Neuronal stem cell (in vitro differentiated cells): Measurements from ENCODE around the gene ZNF337. TPM values are rescaled to one million over a fixed set of nuclear protein-coding genes. Genes with fewer than 3 reads are reported as not detected.
A peak's percentile ranks its signal among the peaks of the same experiment; 100 is the strongest.

Source experiments
- DNase-seq: peaks from one replicate; pipeline ENCODE4 v3.0.0-alpha.2; 2013; ENCODE audit warnings: low spot score
- H2AFZ ChIP-seq: one replicate; pipeline ENCODE4 v1.6.1; 2013; ENCODE audit warnings: mild to moderate bottlenecking, low read length, inconsistent platforms
- H2AK5ac ChIP-seq: 2 replicates; pipeline ENCODE4 v1.6.1; 2013; ENCODE audit warnings: low read depth, mild to moderate bottlenecking, inconsistent platforms, low read length, moderate library complexity, mixed read lengths
- H2BK120ac ChIP-seq: 2 replicates; pipeline ENCODE4 v1.6.1; 2013; ENCODE audit warnings: low read depth, mild to moderate bottlenecking, inconsistent platforms, low read length, moderate library complexity, mixed read lengths
- H2BK12ac ChIP-seq: one replicate; pipeline ENCODE4 v1.6.1; 2013; ENCODE audit warnings: low read length, inconsistent platforms
- H2BK15ac ChIP-seq: 2 replicates; pipeline ENCODE4 v1.6.1; 2013; ENCODE audit warnings: mild to moderate bottlenecking, low read length, inconsistent platforms, mixed read lengths
- H2BK5ac ChIP-seq: one replicate; pipeline ENCODE4 v1.6.1; 2013; ENCODE audit warnings: inconsistent platforms, mild to moderate bottlenecking, low read length, moderate library complexity
- H3K14ac ChIP-seq: one replicate; pipeline ENCODE4 v1.6.1; 2013; ENCODE audit warnings: low read length, inconsistent platforms
- H3K18ac ChIP-seq: 2 replicates; pipeline ENCODE4 v1.6.1; 2013; ENCODE audit warnings: low read length, inconsistent platforms
- H3K23ac ChIP-seq: 2 replicates; pipeline ENCODE4 v1.6.1; 2013; ENCODE audit warnings: low read depth, mild to moderate bottlenecking, mixed read lengths, low read length, inconsistent platforms; ENCODE audit not compliant: poor library complexity
- H3K27ac ChIP-seq: replicated peaks from 3 replicates; pipeline ENCODE4 v1.5.1; 2013; ENCODE audit warnings: low read length, inconsistent platforms
- H3K27me3 ChIP-seq, 3 experiments: 2 replicates each; pipeline ENCODE4 v1.6.1; 2013; ENCODE audit warnings: low read length in 3 of 3, mild to moderate bottlenecking in 2 of 3, inconsistent platforms in 1 of 3, low read depth in 1 of 3, mixed read lengths in 1 of 3, moderate library complexity in 1 of 3; ENCODE audit not compliant: control insufficient read depth in 3 of 3, insufficient read depth in 3 of 3
- H3K36me3 ChIP-seq, 2 donors: replicated peaks in 1 of 2; 2 replicates each; pipeline ENCODE4 v1.6.1; 2013; ENCODE audit warnings: low read length in 2 of 2; ENCODE audit not compliant: control insufficient read depth in 2 of 2, insufficient read depth in 2 of 2
- H3K4ac ChIP-seq: 2 replicates; pipeline ENCODE4 v1.6.1; 2013; ENCODE audit warnings: inconsistent platforms, mild to moderate bottlenecking, low read length, moderate library complexity
- H3K4me1 ChIP-seq, 2 donors: 1 replicate in 1 of 2; 2 replicates in 1 of 2; pipeline ENCODE4 v1.6.1; 2013; ENCODE audit warnings: low read length in 2 of 2, low read depth in 1 of 2; ENCODE audit not compliant: control insufficient read depth in 2 of 2, insufficient read depth in 1 of 2
- H3K4me2 ChIP-seq: one replicate; pipeline ENCODE4 v1.6.1; 2013; ENCODE audit warnings: mild to moderate bottlenecking, low read length, inconsistent platforms; ENCODE audit not compliant: insufficient read depth, poor library complexity, severe bottlenecking
- H3K4me3 ChIP-seq, 2 donors: 2 replicates each; pipeline ENCODE4 v1.5.1; 2013; ENCODE audit warnings: low read length in 2 of 2, mild to moderate bottlenecking in 2 of 2, inconsistent platforms in 1 of 2, moderate library complexity in 1 of 2
- H3K79me1 ChIP-seq: one replicate; pipeline ENCODE4 v1.6.1; 2013; ENCODE audit warnings: low read depth, mild to moderate bottlenecking, inconsistent platforms, low read length, moderate library complexity
- H3K9ac ChIP-seq: one replicate; pipeline ENCODE4 v1.6.1; 2013; ENCODE audit warnings: mild to moderate bottlenecking, low read depth, low read length, inconsistent platforms; ENCODE audit not compliant: poor library complexity
- H3K9me3 ChIP-seq, 2 donors: replicated peaks in 1 of 2; 2 replicates each; pipeline versions ENCODE3 to v1.6.1; 2013; ENCODE audit warnings: low read length in 2 of 2, mild to moderate bottlenecking in 2 of 2, inconsistent platforms in 1 of 2, low read depth in 1 of 2, mixed read lengths in 1 of 2, moderate library complexity in 1 of 2; ENCODE audit not compliant: control insufficient read depth in 2 of 2, insufficient read depth in 1 of 2
- H4K8ac ChIP-seq: one replicate; pipeline ENCODE4 v1.6.1; 2013; ENCODE audit warnings: low read depth, mild to moderate bottlenecking, inconsistent platforms, low read length, moderate library complexity
- H4K91ac ChIP-seq: one replicate; pipeline ENCODE4 v1.6.1; 2013; ENCODE audit warnings: low read length, low read depth, mild to moderate bottlenecking, inconsistent platforms; ENCODE audit not compliant: poor library complexity
- WGBS, 2 donors: extraction: QIAGEN DNeasy Blood & Tissue Kit; methylation state at CpG; one replicate each; pipeline ENCODE4 v1.1.7; 2013; ENCODE audit warnings: missing lambda C conversion rate in 2 of 2, mixed read lengths in 1 of 2; ENCODE audit not compliant: insufficient read length in 2 of 2, insufficient replicate concordance in 1 of 2; ENCODE audit errors: extremely low coverage in 2 of 2; 5-methylcytosine and 5-hydroxymethylcytosine counted together
- polyA plus RNA-seq, 2 experiments: library from polyadenylated mRNA; stranded (reverse); fragments of 200-250 nt; gene quantifications; one replicate each; pipeline ENCODE4 v1.2.3, GENCODE V29; 2013

ZNF337 gene
- polyA plus RNA-seq (2013, experiment 1 of 2) = 8.8 TPM
- polyA plus RNA-seq (2013, experiment 2 of 2) = 8.3 TPM

DNA sequence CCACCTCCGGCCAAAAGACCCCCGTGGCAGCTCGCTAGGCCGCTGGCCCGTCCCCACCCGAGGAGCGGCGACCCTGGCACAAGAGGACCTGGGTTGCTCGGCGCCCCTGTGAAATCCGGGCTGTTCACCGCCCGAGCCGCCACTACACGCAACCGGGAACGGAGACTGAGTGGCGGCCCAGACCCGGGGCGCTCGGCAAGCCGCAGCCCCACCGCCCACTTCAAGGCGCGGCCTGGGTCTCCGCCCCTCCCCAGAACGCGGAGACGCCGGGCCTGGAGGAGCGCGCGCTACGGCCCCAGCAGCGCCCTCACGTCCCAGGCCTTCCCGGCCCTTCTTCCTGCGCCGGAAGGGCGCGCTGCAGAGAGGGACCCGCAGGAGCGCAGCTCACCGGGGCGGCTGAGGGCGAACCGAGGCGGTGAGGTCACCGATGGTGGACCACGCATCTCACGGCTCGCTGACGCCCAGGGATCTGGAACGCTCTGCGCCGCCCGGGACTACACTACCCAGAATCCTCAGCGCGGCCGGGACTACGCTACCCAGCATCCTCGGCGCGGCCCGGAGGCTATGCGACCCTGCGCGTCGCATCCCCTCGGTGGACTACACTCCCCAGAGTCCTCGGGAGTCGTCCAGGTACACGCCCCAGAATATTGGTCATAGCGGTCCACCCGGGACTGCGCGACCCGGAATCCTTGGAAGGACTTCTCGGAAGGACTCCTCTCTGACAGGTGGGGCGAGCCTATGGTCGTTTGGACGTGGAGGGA is at the start of gene ZNF337:
Gene ZNF337 (minus strand): TSS at position 483 of the 761 bp plus-strand sequence. CDS start 10,436 bp downstream, outside the sequence.
- peak within 1 kb of the TSS; percentile 98 for H3K23ac ChIP-seq
- peak within 1 kb of the TSS; percentile 89 to 97 for H3K4me3 ChIP-seq
- peaks cover 0 to 25% of the 10 kb centered on the region in 2 donors for H3K36me3 ChIP-seq
- H3K9me3 ChIP-seq = no peaks in the 10 kb centered on the region
- H2BK15ac ChIP-seq = peak within 1 kb of the TSS; percentile 85
- no CpG with 5 or more reads among the region's 82 CpGs for WGBS, 2 donors
- H3K14ac ChIP-seq = peak within 1 kb of the TSS; percentile 82
- DNase-seq = peak; percentile 90
- H2BK120ac ChIP-seq = peak within 1 kb of the TSS; percentile 72
- H3K4me2 ChIP-seq = peak within 1 kb of the TSS; percentile 73
- H3K9ac ChIP-seq = peak within 1 kb of the TSS; percentile 89
- H2AK5ac ChIP-seq = peak within 1 kb of the TSS; percentile 31
- H4K8ac ChIP-seq = peak within 1 kb of the TSS; percentile 43
- no peaks in the 10 kb centered on the region for H3K27me3 ChIP-seq
- H4K91ac ChIP-seq = no peak within 1 kb of the TSS
- H3K27ac ChIP-seq = peak within 1 kb of the TSS; percentile 96
- peaks cover 3% of the 10 kb centered on the region for H3K79me1 ChIP-seq
- peak within 1 kb of the TSS; percentile 97 for H2AFZ ChIP-seq
- no peak within 1 kb of the TSS for H2BK12ac ChIP-seq
- peak within 1 kb of the TSS; percentile 98 for H3K18ac ChIP-seq
- H3K4ac ChIP-seq = peak within 1 kb of the TSS; percentile 89
- H2BK5ac ChIP-seq = peak within 1 kb of the TSS; percentile 90
- peaks cover 0 to 2% of the 10 kb centered on the region in 2 donors for H3K4me1 ChIP-seq

DNA sequence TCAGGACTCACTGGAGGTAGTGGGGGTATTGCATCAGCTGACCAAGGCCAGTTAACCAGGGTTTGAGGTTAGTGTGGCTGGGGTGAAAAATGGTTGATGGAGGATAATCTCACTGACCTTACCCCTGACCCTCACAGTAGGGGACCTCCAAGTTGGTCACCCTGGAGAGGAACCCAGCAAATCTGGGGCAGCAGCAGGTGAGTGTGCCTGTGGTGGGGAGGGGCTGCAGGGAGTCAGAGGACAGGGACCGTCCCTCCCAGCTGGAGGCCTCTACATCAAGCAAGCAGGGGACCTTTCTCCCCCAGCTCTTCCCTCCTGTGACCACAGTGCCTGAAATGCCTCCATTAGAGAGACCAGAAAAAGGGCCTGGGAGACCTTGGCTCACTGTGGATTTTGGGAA is 49.1 kb upstream of the ZNF337 start:
- Histone ChIP-seq H3K9ac (no peak overlapping the region), H2AK5ac (no peak overlapping the region), H2AFZ (no peak overlapping the region), H2BK5ac (no peak overlapping the region), H3K79me1 (no peaks in the 10 kb centered on the region), H2BK120ac (no peak overlapping the region), H3K4me2 (no peak overlapping the region), H3K4me1 (no peaks in the 10 kb centered on the region), H3K14ac (no peak overlapping the region), H3K23ac (no peak overlapping the region), H3K27ac (no peak overlapping the region), H2BK15ac (no peak overlapping the region), H3K27me3 (no peaks in the 10 kb centered on the region), H3K36me3 (no peaks in the 10 kb centered on the region), H3K4ac (no peak overlapping the region), H2BK12ac (no peak overlapping the region), H4K91ac (no peak overlapping the region), H3K9me3 (no peaks in the 10 kb centered on the region), H3K18ac (peak overlapping the region; percentile 1), H3K4me3 (no peak overlapping the region), H4K8ac (no peak overlapping the region)
- DNase-seq = no peak
- no CpG with 5 or more reads among the region's 1 CpG for WGBS, 2 donors

DNA sequence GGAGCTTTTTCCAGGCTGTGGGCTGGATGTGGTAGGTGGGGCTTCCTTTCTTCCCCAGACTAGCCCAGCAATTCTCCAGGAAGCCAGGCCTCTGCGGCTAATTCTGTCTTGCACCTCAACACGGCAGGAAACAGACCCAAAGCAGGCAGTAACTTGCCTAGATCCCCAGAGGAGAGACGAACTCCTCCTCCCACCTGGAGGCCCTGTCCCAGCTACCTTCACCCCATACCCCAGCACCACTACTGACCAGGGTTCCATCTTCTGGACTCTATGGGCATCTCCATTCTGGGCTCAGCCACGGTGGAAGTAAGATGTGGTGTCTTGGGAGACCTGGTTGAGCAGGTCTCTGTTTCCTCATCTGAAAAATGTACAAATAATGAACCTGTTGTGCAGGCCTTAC is 48.4 kb upstream of the ZNF337 start:
- Histone ChIP-seq H3K4me1 (no peaks in the 10 kb centered on the region), H4K8ac (no peak overlapping the region), H2BK15ac (no peak overlapping the region), H2BK120ac (no peak overlapping the region), H3K79me1 (no peaks in the 10 kb centered on the region), H3K4me2 (no peak overlapping the region), H3K27ac (no peak overlapping the region), H3K9ac (no peak overlapping the region), H3K4me3 (no peak overlapping the region), H2AK5ac (no peak overlapping the region), H3K23ac (no peak overlapping the region), H2BK5ac (no peak overlapping the region), H2AFZ (no peak overlapping the region), H3K9me3 (no peaks in the 10 kb centered on the region), H3K27me3 (no peaks in the 10 kb centered on the region), H2BK12ac (no peak overlapping the region), H3K36me3 (no peaks in the 10 kb centered on the region), H3K18ac (no peak overlapping the region), H3K14ac (no peak overlapping the region), H3K4ac (no peak overlapping the region), H4K91ac (no peak overlapping the region)
- no CpG with 5 or more reads among the region's 4 CpGs for WGBS, 2 donors
- no peak for DNase-seq

DNA sequence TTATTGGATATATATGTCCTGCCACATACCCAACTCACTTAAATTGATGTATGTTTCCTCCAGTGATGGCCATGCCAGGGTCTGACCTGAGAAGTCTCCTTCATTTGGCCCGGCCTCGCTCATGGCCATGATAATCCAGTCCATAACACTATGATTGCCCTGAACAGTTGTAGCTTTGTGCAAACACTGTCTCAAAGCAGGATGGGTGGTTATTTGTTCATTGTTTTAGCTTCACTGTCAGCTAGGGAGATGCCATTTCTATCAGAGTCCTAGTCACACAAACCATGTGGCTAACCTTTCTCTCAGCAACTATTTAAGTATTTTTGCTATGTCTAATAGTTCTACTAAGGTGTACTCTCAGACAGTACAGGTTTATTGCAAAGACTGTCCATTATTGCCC is 47.6 kb upstream of the ZNF337 start:
- Histone ChIP-seq H3K79me1 (no peaks in the 10 kb centered on the region), H3K4me1 (no peaks in the 10 kb centered on the region), H3K27ac (no peak overlapping the region), H3K9me3 (no peaks in the 10 kb centered on the region), H2BK120ac (no peak overlapping the region), H3K14ac (no peak overlapping the region), H4K91ac (no peak overlapping the region), H3K4ac (no peak overlapping the region), H2BK15ac (no peak overlapping the region), H3K18ac (no peak overlapping the region), H2AK5ac (no peak overlapping the region), H2BK12ac (no peak overlapping the region), H3K4me3 (no peak overlapping the region), H3K23ac (no peak overlapping the region), H3K27me3 (no peaks in the 10 kb centered on the region), H4K8ac (no peak overlapping the region), H2BK5ac (no peak overlapping the region), H3K4me2 (no peak overlapping the region), H3K36me3 (no peaks in the 10 kb centered on the region), H3K9ac (no peak overlapping the region), H2AFZ (no peak overlapping the region)
- no peak for DNase-seq
- WGBS, 2 donors = no CpG with 5 or more reads among the region's 2 CpGs
